H1 (cell line): ENCODE data around the gene LY6G6C. TPM values are rescaled to one million over a fixed set of nuclear protein-coding genes. Genes with fewer than 3 reads are reported as not detected.

Experiments used
- CTCF ChIA-PET: fragments of 300-600 bp; sonication (Branson Sonifier 250); formaldehyde crosslinking; loops from one replicate; lab custom pipeline; 2021; ENCODE audit not compliant: partially characterized antibody; lab: Charles Lee
- POLR2A ChIA-PET: fragments of 300-600 bp; sonication (Branson Sonifier 250); formaldehyde crosslinking; loops from one replicate; lab custom pipeline; 2021; ENCODE audit warnings: inconsistent platforms; ENCODE audit not compliant: partially characterized antibody; lab: Charles Lee
- DNase-seq, 2 experiments: peaks; one replicate each; pipeline versions ENCODE4 v3.0.0 to v3.0.0-alpha.2; 2010 to 2022; ENCODE audit warnings: low spot score in 2 of 2, low read depth in 1 of 2, mixed read lengths in 1 of 2
- FAIRE-seq: peaks from 2 replicates; lab custom pipeline; 2011; peaks lifted over from hg19 to GRCh38; lab: Jason Lieb, UNC
- H2AFZ ChIP-seq: 2 replicates; pipeline ENCODE4 v1.8.1; 2012; ENCODE audit warnings: low read length, inconsistent platforms
- H2AK5ac ChIP-seq: 2 replicates; pipeline ENCODE4 v1.6.1; 2013; ENCODE audit warnings: low read depth, low read length
- H2BK120ac ChIP-seq: replicated peaks from 2 replicates; pipeline ENCODE3; 2013; ENCODE audit warnings: low read depth, low read length, inconsistent platforms
- H2BK12ac ChIP-seq: 2 replicates; pipeline ENCODE4 v1.6.1; 2013; ENCODE audit warnings: low read depth, low read length
- H2BK15ac ChIP-seq: 2 replicates; pipeline ENCODE4 v1.6.1; 2013; ENCODE audit warnings: low read length
- H2BK20ac ChIP-seq: 2 replicates; pipeline ENCODE4 v1.6.1; 2013; ENCODE audit warnings: low read length
- H2BK5ac ChIP-seq: 2 replicates; pipeline ENCODE4 v1.6.1; 2013; ENCODE audit warnings: low read depth, low read length
- H3K14ac ChIP-seq: 2 replicates; pipeline ENCODE4 v1.6.1; 2013; ENCODE audit warnings: inconsistent platforms; ENCODE audit not compliant: insufficient read length
- H3K18ac ChIP-seq: 2 replicates; pipeline ENCODE4 v1.6.1; 2013; ENCODE audit warnings: low read length; ENCODE audit errors: extremely low read depth
- H3K23ac ChIP-seq: 2 replicates; pipeline ENCODE4 v1.6.1; 2013; ENCODE audit warnings: inconsistent platforms; ENCODE audit not compliant: insufficient read length
- H3K23me2 ChIP-seq: 2 replicates; pipeline ENCODE4 v1.6.1; 2013; ENCODE audit warnings: low read depth, low read length
- H3K27ac ChIP-seq: 2 replicates; pipeline ENCODE4 v1.6.1; 2011; ENCODE audit warnings: low read depth, low read length, inconsistent platforms
- H3K27me3 ChIP-seq, 4 experiments: replicated peaks in 1 of 4; 1 replicate in 1 of 4; 2 replicates in 3 of 4; pipeline versions ENCODE4 v1.6.1 to v1.8.1; 2011 to 2013; ENCODE audit warnings: low read length in 3 of 4, mild to moderate bottlenecking in 3 of 4, inconsistent platforms in 2 of 4, mixed read lengths in 2 of 4, moderate library complexity in 1 of 4; ENCODE audit not compliant: control insufficient read depth in 3 of 4, insufficient read depth in 3 of 4; ENCODE audit errors: extremely low read depth in 1 of 4
- H3K36me3 ChIP-seq, 4 experiments: 2 replicates each; pipeline versions ENCODE4 v1.6.1 to v1.8.1; 2011 to 2013; ENCODE audit warnings: mild to moderate bottlenecking in 4 of 4, low read length in 3 of 4, moderate library complexity in 2 of 4, control low read depth in 1 of 4, inconsistent platforms in 1 of 4; ENCODE audit not compliant: insufficient read depth in 4 of 4, control insufficient read depth in 2 of 4
- H3K4ac ChIP-seq: replicated peaks from 2 replicates; pipeline ENCODE3; 2013; ENCODE audit warnings: low read length, low read depth, mixed read lengths, inconsistent platforms; ENCODE audit not compliant: insufficient read length
- H3K4me1 ChIP-seq, 4 experiments: replicated peaks in 1 of 4; 1 replicate in 1 of 4; 2 replicates in 3 of 4; pipeline versions ENCODE4 v1.6.1 to v1.8.1; 2011 to 2013; ENCODE audit warnings: low read length in 3 of 4, inconsistent platforms in 2 of 4, mixed read lengths in 1 of 4; ENCODE audit not compliant: insufficient read depth in 4 of 4, control insufficient read depth in 3 of 4
- H3K4me2 ChIP-seq, 2 experiments: 2 replicates each; pipeline versions ENCODE4 v1.6.1 to v1.8.1; 2011 to 2013; ENCODE audit warnings: low read depth in 2 of 2, low read length in 2 of 2, control low read depth in 1 of 2, inconsistent platforms in 1 of 2, mild to moderate bottlenecking in 1 of 2; ENCODE audit not compliant: insufficient read depth in 1 of 2
- H3K4me3 ChIP-seq, 4 experiments: fragments of 200-600, 300-600 bp in 1 of 4; sonication (generic), shearing (Covaris generic), sonication (Bioruptor Twin) in 1 of 4; 2 replicates each; pipeline versions ENCODE4 v1.5.1 to v1.8.1; 2011 to 2016; ENCODE audit warnings: low read length in 4 of 4, low read depth in 3 of 4, control low read depth in 2 of 4, inconsistent platforms in 2 of 4, mild to moderate bottlenecking in 2 of 4, mixed read lengths in 1 of 4, moderate library complexity in 1 of 4; ENCODE audit not compliant: insufficient read depth in 2 of 4; ENCODE audit errors: extremely low read depth in 1 of 4
- H3K56ac ChIP-seq: replicated peaks from 2 replicates; pipeline ENCODE3; 2013; ENCODE audit warnings: low read depth, mild to moderate bottlenecking, mixed read lengths, low read length, inconsistent platforms; ENCODE audit not compliant: insufficient read length
- H3K79me1 ChIP-seq: 2 replicates; pipeline ENCODE4 v1.6.1; 2013; ENCODE audit warnings: low read depth, low read length, control low read depth
- H3K79me2 ChIP-seq, 2 experiments: 2 replicates each; pipeline versions ENCODE4 v1.6.1 to v1.8.1; 2012 to 2013; ENCODE audit warnings: low read length in 2 of 2, mild to moderate bottlenecking in 2 of 2, inconsistent platforms in 1 of 2; ENCODE audit not compliant: insufficient read depth in 2 of 2, control insufficient read depth in 1 of 2
- H3K9ac ChIP-seq, 4 experiments: replicated peaks in 1 of 4; 1 replicate in 1 of 4; 2 replicates in 3 of 4; pipeline versions ENCODE4 v1.6.1 to v1.8.1; 2011 to 2013; ENCODE audit warnings: low read depth in 3 of 4, low read length in 3 of 4, control low read depth in 2 of 4, mild to moderate bottlenecking in 2 of 4, moderate library complexity in 2 of 4, inconsistent platforms in 1 of 4; ENCODE audit errors: extremely low read depth in 1 of 4
- H3K9me3 ChIP-seq, 2 experiments: 2 replicates each; pipeline versions ENCODE4 v1.6.1 to v1.8.1; 2012 to 2013; ENCODE audit warnings: mild to moderate bottlenecking in 2 of 2, moderate library complexity in 2 of 2, control low read depth in 1 of 2, inconsistent platforms in 1 of 2, low read depth in 1 of 2, low read length in 1 of 2, mixed read lengths in 1 of 2; ENCODE audit not compliant: insufficient read depth in 2 of 2
- H4K20me1 ChIP-seq, 2 experiments: replicated peaks in 1 of 2; 2 replicates each; pipeline versions ENCODE3 to v1.8.1; 2011 to 2013; ENCODE audit warnings: inconsistent platforms in 2 of 2, low read length in 2 of 2, mild to moderate bottlenecking in 1 of 2; ENCODE audit not compliant: insufficient read depth in 2 of 2, control insufficient read depth in 1 of 2
- H4K5ac ChIP-seq: 2 replicates; pipeline ENCODE4 v1.6.1; 2013; ENCODE audit warnings: low read length, low read depth, mixed read lengths, inconsistent platforms; ENCODE audit not compliant: insufficient read length
- H4K8ac ChIP-seq: 2 replicates; pipeline ENCODE4 v1.8.0; 2013; ENCODE audit warnings: mild to moderate bottlenecking, moderate library complexity, low read length, inconsistent platforms; ENCODE audit not compliant: insufficient read depth; ENCODE audit errors: extremely low read depth
- H4K91ac ChIP-seq: replicated peaks from 2 replicates; pipeline ENCODE3; 2013; ENCODE audit warnings: low read length, mixed read lengths, inconsistent platforms; ENCODE audit not compliant: insufficient read length
- CBX8 ChIP-seq: fragments of 300-800, 300-1000 bp; sonication (generic); IDR thresholded peaks from 2 replicates; pipeline ENCODE4 v1.7.1; 2016; ENCODE audit warnings: low read depth, low read length, borderline replicate concordance
- E2F6 ChIP-seq: IDR thresholded peaks from 2 replicates; pipeline ENCODE4 v1.6.1; 2012; ENCODE audit warnings: inconsistent platforms
- EP300 ChIP-seq, 2 experiments: IDR thresholded peaks; 1 replicate in 1 of 2; 2 replicates in 1 of 2; pipeline ENCODE4 v1.6.1; 2011 to 2012; ENCODE audit warnings: low read depth in 2 of 2, low read length in 2 of 2, mild to moderate bottlenecking in 2 of 2, borderline replicate concordance in 1 of 2, inconsistent platforms in 1 of 2, moderate library complexity in 1 of 2
- GTF2F1 ChIP-seq: IDR thresholded peaks from 2 replicates; pipeline ENCODE4 v1.6.1; 2012; ENCODE audit warnings: low read depth, low read length, improper control_type of control experiment, borderline replicate concordance
- KDM5A ChIP-seq: fragments of 200-600 bp; IDR thresholded peaks from 2 replicates; pipeline ENCODE4 v1.7.1; 2012; ENCODE audit warnings: mild to moderate bottlenecking, low read length, inconsistent platforms, mixed read lengths
- MAX ChIP-seq: IDR thresholded peaks from 2 replicates; pipeline ENCODE4 v1.6.1; 2012; ENCODE audit warnings: inconsistent platforms
- RXRA ChIP-seq: IDR thresholded peaks from 2 replicates; pipeline ENCODE4 v1.6.1; 2011; ENCODE audit warnings: low read depth, mild to moderate bottlenecking, low read length, moderate library complexity; ENCODE audit not compliant: insufficient read depth
- TCF12 ChIP-seq: IDR thresholded peaks from 2 replicates; pipeline ENCODE4 v1.6.1; 2011; ENCODE audit warnings: low read depth, mild to moderate bottlenecking, low read length
- USF2 ChIP-seq: IDR thresholded peaks from 2 replicates; pipeline ENCODE4 v1.6.1; 2011; ENCODE audit warnings: low read length, improper control_type of control experiment
- WGBS, 2 experiments: shearing (Covaris generic) in 1 of 2; methylation state at CpG; one replicate each; pipeline versions ENCODE4 v1.1.6 to v1.1.7; 2013 to 2015; ENCODE audit warnings: low lambda C conversion rate in 2 of 2, mixed read lengths in 2 of 2, inconsistent platforms in 1 of 2, low coverage in 1 of 2, missing lambda C conversion rate in 1 of 2; ENCODE audit not compliant: insufficient replicate concordance in 2 of 2, insufficient coverage in 1 of 2, insufficient read length in 1 of 2; ENCODE audit errors: extremely low coverage in 1 of 2, missing lambda C conversion rate in 1 of 2; 5-methylcytosine and 5-hydroxymethylcytosine counted together
- polyA plus RNA-seq, 7 experiments: library from polyadenylated mRNA; depleted of rRNA in 3 of 7; stranded (reverse) in 5 of 7; unstranded in 2 of 7; fragments of >200 nt in 5 of 7; fragments of 200-250 nt in 2 of 7; gene quantifications; 1 replicate in 5 of 7; 2 replicates in 1 of 7; 4 replicates in 1 of 7; pipeline versions ENCODE4 v1.2.1 to v1.2.3, GENCODE V29; 2011 to 2013; ENCODE audit warnings: missing spikeins in 2 of 7, mixed read lengths in 2 of 7
- total RNA-seq: library from RNA; stranded (reverse); fragmentation: NEBNext Ultra II Directional; extraction: Animal tissue kit (Norgen Biotek cat#: 25700); gene quantifications from 2 replicates; pipeline ENCODE4 v1.2.1, GENCODE V29; 2021
- TF ChIP-seq, protein P1 (sequence below): IDR thresholded peaks from 2 replicates; pipeline ENCODE4 v1.6.1; 2011; ENCODE audit warnings: low read depth, mild to moderate bottlenecking, low read length; ENCODE audit not compliant: insufficient read depth

Gene LY6G6C
- total and polyA plus RNA-seq, 2 of the 8 experiments (the other 6 are each of a cell fraction or from before 2014, with no cell fraction given): 0.23 TPM; not detected in 1

DNA sequence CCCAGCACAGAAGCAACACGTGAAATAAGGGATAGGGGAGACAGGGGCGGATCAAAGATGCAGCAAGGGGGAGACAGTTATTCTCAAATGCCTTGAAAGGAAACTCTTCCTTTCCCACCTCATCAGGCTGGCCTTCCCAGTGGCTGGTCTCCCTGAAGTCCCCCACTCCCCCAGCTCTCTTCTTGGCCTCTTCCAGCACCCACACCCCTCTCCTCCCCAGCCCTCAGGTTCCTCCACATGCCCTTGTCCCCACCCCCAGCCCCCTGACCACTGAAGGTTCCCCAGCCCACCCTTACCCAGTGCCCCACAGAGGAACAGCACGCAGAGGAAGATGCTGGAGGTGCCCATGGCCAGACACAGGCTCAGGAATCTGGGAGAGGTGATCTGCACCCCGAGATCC is 8.1 kb downstream of the LY6G6C start:
- Histone ChIP-seq H2BK20ac (no peak overlapping the region), H3K9ac (no peak overlapping the region), H2BK120ac (no peak overlapping the region), H2AK5ac (no peak overlapping the region), H3K14ac (no peak overlapping the region), H2BK15ac (no peak overlapping the region), H3K27me3 (no peaks in the 10 kb centered on the region; a peak in 1 of 7 replicates), H3K18ac (peak overlapping the region; percentile 62; the same call in 1 of the 2 replicates), H3K23ac (no peak overlapping the region), H2AFZ (peak overlapping the region; percentile 67; the same call in 1 of the 2 replicates), H3K23me2 (peaks cover 3% of the 10 kb centered on the region; the same call in 1 of the 2 replicates), H3K4me3 (peak overlapping the region in 1 of 4 experiments; percentile 15; a peak in 1 of 8 replicates), H3K4me1 (peaks cover 11 to 24% (median 22%) of the 10 kb centered on the region in 4 experiments), H3K4me2 (peak overlapping the region in 1 of 2 experiments; percentile 52; a peak in 2 of 4 replicates), H4K8ac (no peak overlapping the region), H3K9me3 (no peaks in the 10 kb centered on the region), H3K56ac (no peak overlapping the region), H2BK12ac (peak overlapping the region; percentile 86; the same call in 1 of the 2 replicates), H3K4ac (no peak overlapping the region), H3K36me3 (no peaks in the 10 kb centered on the region), H3K27ac (0 out of 2 replicates have a peak overlapping the region, but pooled peaks have one; percentile 0), H4K91ac (no peak overlapping the region), H4K20me1 (no peaks in the 10 kb centered on the region), H3K79me2 (no peaks in the 10 kb centered on the region), H4K5ac (no peak overlapping the region), H3K79me1 (no peaks in the 10 kb centered on the region), H2BK5ac (peak overlapping the region; percentile 55)
- CTCF ChIA-PET: interaction anchor here (1.0 to 5.7 kb wide), 9 partner anchors 11 to 94 kb away, joined by 3 to 39 read pairs (median 6); partner anchors contain the start of genes DDAH2 and MPIG6B
- 81% methylated on average over 3 of the region's 4 CpGs; no CpG with 5 or more reads in 1 of the 2 experiments for WGBS, 2 experiments
- POLR2A ChIA-PET: interaction anchor here (0.5 to 4.7 kb wide), 14 partner anchors 10 to 114 kb away, joined by 3 to 36 read pairs (median 6); partner anchors contain the start of genes ABHD16A, CSNK2B, DDAH2 and GPANK1
- no peak for FAIRE-seq
- no peak for DNase-seq
- TF ChIP-seq EP300 (IDR thresholded peaks at IDR 0.05; ENCODE audit: borderline replicate concordance in 1 of 2, low read depth in 2 of 2, low read length in 2 of 2) (no peak), GTF2F1 (no peak), KDM5A (no peak), MAX (no peak), CBX8 (no peak), USF2 (no peak), RXRA (no peak), E2F6 (no peak), TCF12 (no peak)
- TF ChIP-seq, protein P1, sequence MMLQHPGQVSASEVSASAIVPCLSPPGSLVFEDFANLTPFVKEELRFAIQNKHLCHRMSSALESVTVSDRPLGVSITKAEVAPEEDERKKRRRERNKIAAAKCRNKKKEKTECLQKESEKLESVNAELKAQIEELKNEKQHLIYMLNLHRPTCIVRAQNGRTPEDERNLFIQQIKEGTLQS: no peak
